ENCODE measurements around the gene MYO5A. TPM values are rescaled to one million over a fixed set of nuclear protein-coding genes. Genes with fewer than 3 reads are reported as not detected.
"Not testable (repeated sequence)": the region's sequence is repeated elsewhere in the genome, so short reads cannot be mapped to it uniquely, and the experiment has no call there.

The MYO5A gene
- total RNA-seq, 3 donors from 2014 or later = 25.6 to 32.2 (median 29.1) TPM

DNA sequence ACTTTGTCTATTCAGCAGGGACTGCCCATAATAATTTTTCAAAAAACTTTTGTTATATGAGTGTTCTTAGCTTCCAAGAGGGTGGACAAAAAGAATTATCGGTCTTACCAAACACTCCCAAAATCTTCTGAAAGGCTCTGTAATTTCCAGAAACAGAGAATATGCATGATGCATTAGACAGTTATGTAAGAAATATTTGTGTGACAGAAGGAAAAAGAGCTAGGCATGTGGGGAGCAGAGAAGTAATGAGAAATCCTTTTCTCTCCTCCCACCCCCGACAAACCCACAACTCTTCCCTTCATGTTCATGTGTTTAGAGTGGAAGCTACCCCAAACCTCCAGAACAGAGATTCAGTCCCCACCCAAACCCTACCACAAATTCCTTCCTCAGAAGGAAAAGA, 86.8 kb downstream of the MYO5A start:
- no peak overlapping the region for H3K4me3 Mint-ChIP-seq
- H3K36me3 Mint-ChIP-seq (ENCODE audit: insufficient read depth) = peaks cover 12% of the 10 kb centered on the region
- H3K27me3 Mint-ChIP-seq (ENCODE audit: low read depth) = no peaks in the 10 kb centered on the region
- no peaks in the 10 kb centered on the region for H3K9me3 Mint-ChIP-seq
- DNase-seq (no peak), ATAC-seq (no peak)
- peaks cover 59% of the 10 kb centered on the region for H3K4me1 Mint-ChIP-seq (ENCODE audit: low read depth)

- peaks cover 14% of the 10 kb centered on the region for H3K36me3 Mint-ChIP-seq (ENCODE audit: insufficient read depth)
- no peak for ATAC-seq
- H3K9me3 Mint-ChIP-seq = no peaks in the 10 kb centered on the region
- no peak overlapping the region for H3K4me3 Mint-ChIP-seq
- H3K27me3 Mint-ChIP-seq (ENCODE audit: low read depth) = no peaks in the 10 kb centered on the region
- peaks cover 54% of the 10 kb centered on the region for H3K4me1 Mint-ChIP-seq (ENCODE audit: low read depth)
- DNase-seq = no peak
Measured at GRCh38 chr15:52440946-52441345, 87.7 kb downstream of the MYO5A start.

DNA sequence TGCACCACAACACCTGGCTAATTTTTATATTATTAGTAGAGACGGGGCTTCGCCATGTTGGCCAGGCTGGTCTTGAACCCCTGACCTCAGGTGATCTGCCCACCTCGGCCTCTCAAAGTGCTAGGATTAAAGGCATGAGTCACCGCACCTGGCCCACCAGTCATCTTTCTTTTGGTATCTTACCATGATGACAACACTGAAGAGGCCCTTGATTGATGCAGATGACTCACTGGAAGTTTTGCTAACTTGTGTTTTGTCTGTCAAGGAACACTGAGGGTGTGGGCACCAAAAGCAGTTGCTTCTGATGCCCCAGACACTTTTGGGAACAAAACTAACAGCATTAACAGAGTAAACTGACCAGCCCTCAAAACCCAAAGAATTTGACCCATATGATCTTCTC, 88.3 kb downstream of the MYO5A start:
- peaks cover 49% of the 10 kb centered on the region for H3K4me1 Mint-ChIP-seq (ENCODE audit: low read depth)
- peak; percentile 90 to 95 for ATAC-seq

DNA sequence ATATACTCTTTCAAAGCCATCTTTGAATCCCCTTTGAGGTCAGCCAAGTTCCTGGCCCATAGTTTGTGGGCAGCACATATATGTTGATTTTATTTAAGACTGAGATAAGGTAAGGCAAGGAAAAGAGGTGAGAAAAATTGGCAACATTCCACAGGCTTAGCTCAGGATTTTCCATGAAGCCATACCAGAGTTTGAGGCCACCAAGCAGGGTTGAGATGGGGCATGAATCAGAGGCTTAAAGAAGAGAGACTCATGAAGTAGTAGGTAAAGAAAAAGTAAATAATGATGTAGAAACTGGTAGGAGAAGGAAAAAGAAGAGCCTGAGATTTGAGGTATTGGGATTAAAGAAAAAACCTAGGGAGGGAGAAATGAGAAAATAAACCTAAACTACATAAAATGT, 89.2 kb downstream of the MYO5A start:
- Mint-ChIP-seq H3K4me3 (no peak overlapping the region), H3K9me3 (no peaks in the 10 kb centered on the region), H3K27me3 (ENCODE audit: low read depth) (no peaks in the 10 kb centered on the region), H3K36me3 (ENCODE audit: insufficient read depth) (peaks cover 9% of the 10 kb centered on the region), H3K4me1 (ENCODE audit: low read depth) (peaks cover 47% of the 10 kb centered on the region)
- DNase-seq = no peak
- ATAC-seq = no peak

More for the DNA sequence above, 88.3 kb downstream of the MYO5A start:
- Mint-ChIP-seq H3K36me3 (ENCODE audit: insufficient read depth) (peaks cover 12% of the 10 kb centered on the region), H3K27me3 (ENCODE audit: low read depth) (no peaks in the 10 kb centered on the region), H3K4me3 (no peak overlapping the region), H3K9me3 (no peaks in the 10 kb centered on the region)
- DNase-seq = peak; percentile 10

- peaks cover 47% of the 10 kb centered on the region for H3K4me1 Mint-ChIP-seq (ENCODE audit: low read depth)
- H3K4me3 Mint-ChIP-seq; H3K9me3 Mint-ChIP-seq; H3K27me3 Mint-ChIP-seq (ENCODE audit: low read depth); DNase-seq; H3K36me3 Mint-ChIP-seq (ENCODE audit: insufficient read depth); ATAC-seq: not testable (repeated sequence)
Measured at GRCh38 chr15:52439042-52439441, 89.6 kb downstream of the MYO5A start.

GRCh38 chr15:52438047-52438446, 90.6 kb downstream of the MYO5A start:
- peaks cover 47% of the 10 kb centered on the region for H3K4me1 Mint-ChIP-seq (ENCODE audit: low read depth)
- no peak for DNase-seq
- peaks cover 9% of the 10 kb centered on the region for H3K36me3 Mint-ChIP-seq (ENCODE audit: insufficient read depth)
- no peak for ATAC-seq
- H3K9me3 Mint-ChIP-seq = no peaks in the 10 kb centered on the region
- H3K4me3 Mint-ChIP-seq = no peak overlapping the region
- no peaks in the 10 kb centered on the region for H3K27me3 Mint-ChIP-seq (ENCODE audit: low read depth)

DNA sequence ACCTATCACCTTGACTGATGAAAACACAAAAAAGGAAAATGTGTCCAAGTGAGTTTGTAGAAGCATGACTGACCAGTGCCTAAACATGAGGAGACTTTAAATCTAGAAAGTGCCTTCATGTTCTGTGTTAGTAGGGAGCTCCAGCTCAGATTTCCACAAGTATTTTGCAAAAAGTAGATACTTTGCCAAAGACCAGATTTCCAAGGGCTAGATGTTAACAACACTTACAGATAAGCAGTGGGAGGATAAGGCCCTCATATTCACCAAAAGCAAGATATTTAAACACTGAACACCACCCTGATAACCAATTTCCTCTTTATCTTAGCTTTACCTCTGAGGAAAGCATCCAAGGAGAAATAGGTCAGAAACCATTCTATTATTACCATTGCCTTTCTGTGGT, 91.0 kb downstream of the MYO5A start:
- DNase-seq (no peak), ATAC-seq (no peak)
- Mint-ChIP-seq H3K4me3 (no peak overlapping the region), H3K4me1 (ENCODE audit: low read depth) (peaks cover 46% of the 10 kb centered on the region), H3K36me3 (ENCODE audit: insufficient read depth) (peaks cover 9% of the 10 kb centered on the region), H3K9me3 (no peaks in the 10 kb centered on the region), H3K27me3 (ENCODE audit: low read depth) (no peaks in the 10 kb centered on the region)

- peaks cover 42% of the 10 kb centered on the region for H3K4me1 Mint-ChIP-seq (ENCODE audit: low read depth)
- no peaks in the 10 kb centered on the region for H3K27me3 Mint-ChIP-seq (ENCODE audit: low read depth)
- no peak for DNase-seq
Measured at GRCh38 chr15:52436981-52437380, 91.7 kb downstream of the MYO5A start.

DNA sequence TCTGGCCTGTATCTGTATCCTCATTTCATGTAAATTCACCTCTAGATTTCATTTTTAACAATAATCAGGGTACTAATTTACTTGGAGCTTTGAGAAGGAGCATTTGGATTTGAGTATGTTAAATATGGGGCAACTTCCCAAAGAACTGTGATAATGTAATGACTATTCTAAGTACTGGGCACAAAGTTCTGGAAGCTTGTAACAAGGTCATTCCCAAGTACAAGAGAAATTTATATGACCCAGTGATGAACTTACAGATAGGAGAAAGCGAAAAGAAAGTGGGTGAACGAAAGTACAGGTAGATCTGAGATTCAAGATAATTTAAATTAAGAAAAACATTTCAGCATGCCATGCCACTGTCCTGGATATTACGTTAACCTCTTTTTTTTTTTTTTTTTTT, 93.8 kb downstream of the MYO5A start:
- Mint-ChIP-seq H3K4me1 (ENCODE audit: low read depth) (peaks cover 25% of the 10 kb centered on the region), H3K36me3 (ENCODE audit: insufficient read depth) (peaks cover 10% of the 10 kb centered on the region), H3K9me3 (no peaks in the 10 kb centered on the region), H3K4me3 (no peak overlapping the region), H3K27me3 (ENCODE audit: low read depth) (no peaks in the 10 kb centered on the region)
- DNase-seq = no peak
- no peak for ATAC-seq

More at GRCh38 chr15:52436981-52437380, 91.7 kb downstream of the MYO5A start:
- Mint-ChIP-seq H3K9me3 (no peaks in the 10 kb centered on the region), H3K36me3 (ENCODE audit: insufficient read depth) (peaks cover 12% of the 10 kb centered on the region), H3K4me3 (no peak overlapping the region)
- ATAC-seq = no peak

DNA sequence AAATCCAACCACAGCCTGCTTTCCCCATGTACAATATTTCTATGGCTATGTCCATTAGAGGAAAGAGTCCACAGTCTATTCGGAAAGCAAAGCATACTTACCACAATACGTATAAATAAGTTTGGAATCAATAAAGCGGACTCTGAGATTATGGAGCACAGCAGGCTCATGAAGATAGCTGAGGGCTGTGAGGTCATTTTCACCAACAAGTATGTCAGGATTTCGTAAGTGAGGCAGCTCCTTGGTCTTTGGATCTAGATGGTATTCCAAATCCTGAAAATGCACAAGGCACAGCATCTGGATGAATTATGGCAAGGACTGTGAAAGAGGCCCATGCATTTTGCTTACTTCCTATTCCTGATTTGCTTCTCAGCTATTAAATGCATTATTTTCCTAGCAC, 100.4 kb downstream of the MYO5A start:
- ATAC-seq (no peak), DNase-seq (no peak)
- Mint-ChIP-seq H3K9me3 (no peaks in the 10 kb centered on the region), H3K4me3 (no peak overlapping the region), H3K36me3 (ENCODE audit: insufficient read depth) (peaks cover 16% of the 10 kb centered on the region), H3K27me3 (ENCODE audit: low read depth) (no peaks in the 10 kb centered on the region), H3K4me1 (ENCODE audit: low read depth) (peaks cover 4% of the 10 kb centered on the region)

GRCh38 chr15:52427804-52428203, 100.9 kb downstream of the MYO5A start:
- ATAC-seq (peak in 1 of 2 donors; percentile 54), DNase-seq (no peak)
- no peaks in the 10 kb centered on the region for H3K9me3 Mint-ChIP-seq
- H3K27me3 Mint-ChIP-seq (ENCODE audit: low read depth) = no peaks in the 10 kb centered on the region
- no peak overlapping the region for H3K4me3 Mint-ChIP-seq
- H3K4me1 Mint-ChIP-seq (ENCODE audit: low read depth) = peaks cover 4% of the 10 kb centered on the region
- H3K36me3 Mint-ChIP-seq (ENCODE audit: insufficient read depth) = peaks cover 16% of the 10 kb centered on the region

DNA sequence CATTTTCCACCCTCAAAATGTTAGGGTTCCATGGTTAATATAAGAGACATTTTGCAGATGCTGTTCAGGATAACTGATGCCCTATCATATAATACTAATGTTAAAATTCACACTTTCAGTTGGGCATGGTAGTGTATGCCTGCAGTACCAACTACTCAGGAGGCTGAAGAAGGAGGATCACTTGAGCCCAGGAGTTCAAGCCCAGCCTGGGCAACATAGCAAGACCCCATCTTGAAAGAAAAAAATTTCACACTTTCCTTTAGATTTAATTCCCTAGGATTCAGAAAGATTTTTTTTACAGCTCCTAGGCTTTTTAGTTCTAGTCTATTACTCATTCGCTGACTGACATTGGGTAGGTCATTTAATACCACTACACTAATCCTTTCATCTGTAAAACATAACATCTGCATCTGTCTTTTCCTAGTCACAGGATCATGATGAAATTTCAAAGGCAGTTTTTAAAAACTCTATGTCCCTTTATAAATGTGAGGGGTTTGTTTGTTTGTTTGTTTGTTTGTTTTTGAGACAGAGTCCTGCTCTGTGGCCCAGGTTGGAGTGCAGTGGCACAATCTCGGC, 103.7 kb downstream of the MYO5A start:
- Mint-ChIP-seq H3K27me3 (ENCODE audit: low read depth) (no peaks in the 10 kb centered on the region), H3K9me3 (no peaks in the 10 kb centered on the region), H3K4me1 (ENCODE audit: low read depth) (peaks cover 2% of the 10 kb centered on the region), H3K4me3 (no peak overlapping the region), H3K36me3 (ENCODE audit: insufficient read depth) (peaks cover 26% of the 10 kb centered on the region)
- ATAC-seq (no peak), DNase-seq (no peak)

DNA sequence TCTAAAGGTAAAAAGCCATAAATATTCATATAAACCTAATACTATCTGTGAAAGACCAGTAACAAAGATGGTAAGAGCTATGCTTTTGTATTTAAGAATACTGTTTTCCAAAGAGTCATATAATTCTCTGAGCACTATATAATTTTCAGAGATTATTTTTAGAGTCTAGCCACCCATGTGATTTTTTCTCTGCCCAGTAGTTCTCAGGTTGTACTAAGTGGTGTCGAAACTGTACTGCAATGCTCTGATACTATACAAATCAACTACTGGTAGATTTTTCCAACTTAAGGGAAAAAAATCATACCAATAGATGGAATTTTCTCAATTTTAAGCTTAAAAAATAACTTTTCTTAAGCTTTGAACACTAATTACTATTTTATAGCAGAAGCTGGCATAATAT, 104.8 kb downstream of the MYO5A start:
- no peak for DNase-seq
- ATAC-seq = no peak
- Mint-ChIP-seq H3K4me3 (no peak overlapping the region), H3K4me1 (ENCODE audit: low read depth) (peaks cover 2% of the 10 kb centered on the region), H3K36me3 (ENCODE audit: insufficient read depth) (peaks cover 29% of the 10 kb centered on the region), H3K27me3 (ENCODE audit: low read depth) (no peaks in the 10 kb centered on the region), H3K9me3 (no peaks in the 10 kb centered on the region)

- Mint-ChIP-seq H3K9me3 (no peaks in the 10 kb centered on the region), H3K27me3 (ENCODE audit: low read depth) (no peaks in the 10 kb centered on the region), H3K4me1 (ENCODE audit: low read depth) (no peaks in the 10 kb centered on the region), H3K4me3 (no peak overlapping the region), H3K36me3 (ENCODE audit: insufficient read depth) (peaks cover 23% of the 10 kb centered on the region)
- no peak for ATAC-seq
- no peak for DNase-seq
Measured at GRCh38 chr15:52422001-52422400, 106.7 kb downstream of the MYO5A start.

GRCh38 chr15:52421029-52421428, 107.7 kb downstream of the MYO5A start:
- ATAC-seq (no peak), DNase-seq (no peak)
- no peaks in the 10 kb centered on the region for H3K4me1 Mint-ChIP-seq (ENCODE audit: low read depth)
- no peak overlapping the region for H3K4me3 Mint-ChIP-seq
- peaks cover 23% of the 10 kb centered on the region for H3K36me3 Mint-ChIP-seq (ENCODE audit: insufficient read depth)
- H3K27me3 Mint-ChIP-seq (ENCODE audit: low read depth) = no peaks in the 10 kb centered on the region
- no peaks in the 10 kb centered on the region for H3K9me3 Mint-ChIP-seq

GRCh38 chr15:52419494-52419893, 109.2 kb downstream of the MYO5A start:
- Mint-ChIP-seq H3K4me1 (ENCODE audit: low read depth) (no peaks in the 10 kb centered on the region), H3K27me3 (ENCODE audit: low read depth) (no peaks in the 10 kb centered on the region), H3K36me3 (ENCODE audit: insufficient read depth) (peaks cover 32% of the 10 kb centered on the region), H3K4me3 (no peak overlapping the region), H3K9me3 (no peaks in the 10 kb centered on the region)
- DNase-seq = no peak
- ATAC-seq = no peak

All from activated T-cell treated with anti-CD3 and anti-CD28 coated beads, Interleukin-2, amount 50 U/mL, for 4 hours (primary cell).